HG03196 (cell line): ENCODE results near the gene SLC9A9.

Source experiments
- ATAC-seq: cut with Tn5 transposase; IDR thresholded peaks from one replicate; pipeline ENCODE4 v1.9.1; 2021; ENCODE audit not compliant: unreplicated experiment

SLC9A9 gene

GRCh38 chr3:143653935-143654334 lies 194.3 kb downstream of the SLC9A9 start:
- no peak for ATAC-seq

- no peak for ATAC-seq
Measured at GRCh38 chr3:143653493-143653892, 194.8 kb downstream of the SLC9A9 start.

- no peak for ATAC-seq
Measured at GRCh38 chr3:143652118-143652517, 196.2 kb downstream of the SLC9A9 start.

- no peak for ATAC-seq
Measured at GRCh38 chr3:143650827-143651226, 197.4 kb downstream of the SLC9A9 start.

- ATAC-seq, result no peak
Measured at GRCh38 chr3:143650120-143650519, 198.1 kb downstream of the SLC9A9 start.

- no peak for ATAC-seq
Measured at GRCh38 chr3:143648708-143649107, 199.6 kb downstream of the SLC9A9 start.

- no peak for ATAC-seq
Measured at GRCh38 chr3:143648218-143648617, 200.1 kb downstream of the SLC9A9 start.

GRCh38 chr3:143644370-143645089 lies 203.7 kb downstream of the SLC9A9 start:
- no peak for ATAC-seq

GRCh38 chr3:143643905-143644304 lies 204.4 kb downstream of the SLC9A9 start:
- no peak for ATAC-seq

GRCh38 chr3:143640774-143641173 lies 207.5 kb downstream of the SLC9A9 start:
- no peak for ATAC-seq

GRCh38 chr3:143637133-143637532 lies 211.1 kb downstream of the SLC9A9 start:
- no peak for ATAC-seq

- no peak for ATAC-seq
Measured at GRCh38 chr3:143634991-143635390, 213.3 kb downstream of the SLC9A9 start.

GRCh38 chr3:143634427-143634826 lies 213.8 kb downstream of the SLC9A9 start:
- ATAC-seq, result no peak

GRCh38 chr3:143633816-143634215 lies 214.5 kb downstream of the SLC9A9 start:
- ATAC-seq, result no peak

GRCh38 chr3:143629726-143630125 lies 218.5 kb downstream of the SLC9A9 start:
- no peak for ATAC-seq

GRCh38 chr3:143628971-143629370 lies 219.3 kb downstream of the SLC9A9 start:
- ATAC-seq, result no peak

GRCh38 chr3:143627336-143627735 lies 220.9 kb downstream of the SLC9A9 start:
- ATAC-seq, result no peak

GRCh38 chr3:143619231-143619630 lies 229.0 kb downstream of the SLC9A9 start:
- no peak for ATAC-seq

GRCh38 chr3:143617050-143617449 lies 231.2 kb downstream of the SLC9A9 start:
- no peak for ATAC-seq

- ATAC-seq, result no peak
Measured at GRCh38 chr3:143613226-143613625, 235.0 kb downstream of the SLC9A9 start.

GRCh38 chr3:143612541-143612940 lies 235.7 kb downstream of the SLC9A9 start:
- ATAC-seq, result no peak

GRCh38 chr3:143608966-143609365 lies 239.3 kb downstream of the SLC9A9 start:
- ATAC-seq, result no peak
